Astrocyte (in vitro differentiated cells and primary cell): ENCODE data around the gene ADD1. TPM values are rescaled to one million over a fixed set of nuclear protein-coding genes. Genes with fewer than 3 reads are reported as not detected.

Source experiments
- DNase-seq: peaks from one replicate; pipeline ENCODE4 v3.0.0-alpha.2; 2010; ENCODE audit warnings: low read depth
- FAIRE-seq: peaks from 2 replicates; lab custom pipeline; 2011; peaks lifted over from hg19 to GRCh38; lab: Jason Lieb, UNC
- H2AFZ ChIP-seq: 2 replicates; pipeline ENCODE4 v1.6.0; 2012; ENCODE audit warnings: low read depth, low read length, inconsistent platforms
- H3K27ac ChIP-seq: 2 replicates; pipeline ENCODE4 v1.5.1; 2011; ENCODE audit warnings: low read depth, low read length, inconsistent platforms
- H3K27me3 ChIP-seq: 2 replicates; pipeline ENCODE4 v1.6.0; 2011; ENCODE audit warnings: low read length, inconsistent platforms; ENCODE audit not compliant: insufficient read depth
- H3K36me3 ChIP-seq: 2 replicates; pipeline ENCODE4 v1.5.1; 2011; ENCODE audit warnings: low read length, inconsistent platforms; ENCODE audit not compliant: insufficient read depth
- H3K4me1 ChIP-seq: 2 replicates; pipeline ENCODE4 v1.5.1; 2011; ENCODE audit warnings: low read length, inconsistent platforms; ENCODE audit not compliant: insufficient read depth
- H3K4me2 ChIP-seq: 2 replicates; pipeline ENCODE4 v1.6.0; 2012; ENCODE audit warnings: low read length, inconsistent platforms
- H3K4me3 ChIP-seq: 2 replicates; pipeline ENCODE4 v1.5.1; 2011; ENCODE audit warnings: low read depth, mild to moderate bottlenecking, low read length, inconsistent platforms; ENCODE audit not compliant: insufficient read depth
- H3K79me2 ChIP-seq: 2 replicates; pipeline ENCODE4 v1.6.0; 2012; ENCODE audit warnings: mild to moderate bottlenecking, low read length, inconsistent platforms; ENCODE audit not compliant: insufficient read depth
- H3K9ac ChIP-seq: 2 replicates; pipeline ENCODE4 v1.6.0; 2012; ENCODE audit warnings: mild to moderate bottlenecking, low read length, inconsistent platforms
- H3K9me3 ChIP-seq: 2 replicates; pipeline ENCODE4 v1.5.1; 2012; ENCODE audit warnings: low read depth, mild to moderate bottlenecking, low read length, inconsistent platforms; ENCODE audit not compliant: insufficient read depth
- H4K20me1 ChIP-seq: 2 replicates; pipeline ENCODE4 v1.6.0; 2012; ENCODE audit warnings: low read length, inconsistent platforms; ENCODE audit not compliant: insufficient read depth
- H3K27ac Mint-ChIP-seq: one replicate; pipeline ENCODE4 v1.8.0; 2021; ENCODE audit warnings: mild to moderate bottlenecking, mixed read lengths; ENCODE audit not compliant: unreplicated experiment
- H3K27me3 Mint-ChIP-seq: one replicate; pipeline ENCODE4 v1.8.0; 2021; ENCODE audit warnings: low read depth, mixed read lengths; ENCODE audit not compliant: unreplicated experiment
- H3K36me3 Mint-ChIP-seq: one replicate; pipeline ENCODE4 v1.8.0; 2021; ENCODE audit warnings: low read depth, mixed read lengths; ENCODE audit not compliant: unreplicated experiment
- H3K4me1 Mint-ChIP-seq: one replicate; pipeline ENCODE4 v1.8.0; 2021; ENCODE audit warnings: low read depth, mixed read lengths; ENCODE audit not compliant: unreplicated experiment
- H3K4me3 Mint-ChIP-seq: one replicate; pipeline ENCODE4 v1.8.0; 2021; ENCODE audit warnings: mild to moderate bottlenecking, moderate library complexity, mixed read lengths; ENCODE audit not compliant: unreplicated experiment
- H3K9me3 Mint-ChIP-seq: one replicate; pipeline ENCODE4 v1.8.0; 2021; ENCODE audit warnings: mild to moderate bottlenecking, mixed read lengths; ENCODE audit not compliant: unreplicated experiment
- EZH2 ChIP-seq: IDR thresholded peaks from 2 replicates; pipeline ENCODE4 v1.6.1; 2012; ENCODE audit warnings: mild to moderate bottlenecking, low read length, inconsistent platforms; ENCODE audit not compliant: insufficient read depth
- total RNA-seq: library from RNA; stranded (reverse); gene quantifications from 2 replicates; pipeline ENCODE4 v1.2.1, GENCODE V29; 2021
- TF ChIP-seq, protein P1 (sequence below): IDR thresholded peaks from 2 replicates; pipeline ENCODE4 v1.5.1; 2011; ENCODE audit warnings: low read depth, mild to moderate bottlenecking, inconsistent platforms, low read length, moderate library complexity; ENCODE audit not compliant: insufficient read depth

Gene ADD1
- total RNA-seq, 1 donor from 2014 or later, result 280 TPM

DNA sequence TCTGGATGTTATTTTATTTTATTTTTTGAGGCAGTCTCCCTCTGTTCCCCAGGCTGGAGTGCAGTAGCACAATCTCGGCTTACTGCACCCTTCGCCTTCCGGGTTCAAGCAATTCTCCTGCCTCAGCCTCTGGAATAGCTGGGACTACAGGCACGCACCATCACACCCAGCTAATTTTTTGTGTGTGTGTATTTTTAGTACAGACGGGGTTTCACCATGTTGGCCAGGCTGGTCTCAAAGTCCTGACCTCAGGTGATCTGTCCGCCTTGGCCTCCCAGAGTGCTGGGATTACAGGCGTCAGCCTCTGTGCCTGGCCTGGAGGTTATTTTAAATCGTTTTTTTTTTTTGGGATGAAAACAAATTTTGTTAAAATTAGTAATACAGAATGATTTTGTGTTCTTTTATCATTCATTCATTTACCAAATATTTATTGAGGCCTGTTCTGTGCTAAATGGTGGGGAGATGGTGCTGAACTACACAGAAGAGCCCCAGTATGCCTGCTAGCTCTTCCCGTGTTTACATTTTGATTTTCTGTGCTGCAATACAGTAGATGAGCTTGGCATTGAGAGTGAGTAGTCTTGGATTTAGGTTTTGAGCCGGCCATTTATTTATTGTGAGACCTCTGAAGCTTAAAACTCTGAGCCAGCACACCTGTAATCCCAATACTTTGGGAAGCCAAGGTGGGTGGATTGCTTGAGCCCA is 22.7 kb downstream of the ADD1 start:
- Histone ChIP-seq H2AFZ (no peak overlapping the region), H3K36me3 (no peaks in the 10 kb centered on the region), H3K4me2 (no peak overlapping the region), H4K20me1 (peaks cover 97% of the 10 kb centered on the region), H3K27me3 (no peaks in the 10 kb centered on the region), H3K4me3 (no peak overlapping the region), H3K9ac (no peak overlapping the region), H3K79me2 (peaks cover 98% of the 10 kb centered on the region), H3K4me1 (peaks cover 37% of the 10 kb centered on the region), H3K27ac (peak overlapping the region; percentile 23), H3K9me3 (no peaks in the 10 kb centered on the region)
- TF ChIP-seq, protein P1, sequence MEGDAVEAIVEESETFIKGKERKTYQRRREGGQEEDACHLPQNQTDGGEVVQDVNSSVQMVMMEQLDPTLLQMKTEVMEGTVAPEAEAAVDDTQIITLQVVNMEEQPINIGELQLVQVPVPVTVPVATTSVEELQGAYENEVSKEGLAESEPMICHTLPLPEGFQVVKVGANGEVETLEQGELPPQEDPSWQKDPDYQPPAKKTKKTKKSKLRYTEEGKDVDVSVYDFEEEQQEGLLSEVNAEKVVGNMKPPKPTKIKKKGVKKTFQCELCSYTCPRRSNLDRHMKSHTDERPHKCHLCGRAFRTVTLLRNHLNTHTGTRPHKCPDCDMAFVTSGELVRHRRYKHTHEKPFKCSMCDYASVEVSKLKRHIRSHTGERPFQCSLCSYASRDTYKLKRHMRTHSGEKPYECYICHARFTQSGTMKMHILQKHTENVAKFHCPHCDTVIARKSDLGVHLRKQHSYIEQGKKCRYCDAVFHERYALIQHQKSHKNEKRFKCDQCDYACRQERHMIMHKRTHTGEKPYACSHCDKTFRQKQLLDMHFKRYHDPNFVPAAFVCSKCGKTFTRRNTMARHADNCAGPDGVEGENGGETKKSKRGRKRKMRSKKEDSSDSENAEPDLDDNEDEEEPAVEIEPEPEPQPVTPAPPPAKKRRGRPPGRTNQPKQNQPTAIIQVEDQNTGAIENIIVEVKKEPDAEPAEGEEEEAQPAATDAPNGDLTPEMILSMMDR, result no peak
- TF ChIP-seq EZH2, result no peak
- H3K4me3 Mint-ChIP-seq, result no peak overlapping the region
- H3K27me3 Mint-ChIP-seq, result no peaks in the 10 kb centered on the region
- H3K36me3 Mint-ChIP-seq, result peaks cover 3% of the 10 kb centered on the region
- no peaks in the 10 kb centered on the region for H3K9me3 Mint-ChIP-seq
- no peak for FAIRE-seq
- no peak for DNase-seq
- peak overlapping the region; percentile 66 for H3K27ac Mint-ChIP-seq
- peaks cover 55% of the 10 kb centered on the region for H3K4me1 Mint-ChIP-seq

DNA sequence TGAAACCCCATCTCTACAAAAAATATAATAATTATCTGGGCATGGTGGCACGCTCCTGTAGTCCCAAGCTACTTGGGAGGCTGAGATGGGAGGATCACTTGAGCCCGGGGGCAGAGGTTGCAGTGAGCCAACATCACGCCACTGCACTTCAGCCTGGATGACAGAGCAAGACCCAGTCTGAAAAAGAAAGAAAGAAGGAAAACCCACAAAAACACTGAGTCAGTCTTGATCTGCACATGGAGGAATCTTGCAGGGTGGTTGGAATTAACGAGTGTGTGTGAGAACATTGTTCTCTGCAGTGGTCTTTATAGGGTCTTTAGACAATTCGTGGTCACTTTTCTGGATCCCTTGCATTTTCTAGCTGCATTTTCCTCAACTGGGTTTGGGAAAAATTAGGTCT is 23.2 kb downstream of the ADD1 start:
- Histone ChIP-seq H3K9ac (no peak overlapping the region), H3K4me3 (no peak overlapping the region), H3K27me3 (no peaks in the 10 kb centered on the region), H3K36me3 (no peaks in the 10 kb centered on the region), H2AFZ (no peak overlapping the region), H3K4me2 (peak overlapping the region; percentile 75), H3K79me2 (peaks cover 98% of the 10 kb centered on the region), H3K27ac (peak overlapping the region; percentile 23), H3K4me1 (peaks cover 35% of the 10 kb centered on the region), H4K20me1 (peaks cover 97% of the 10 kb centered on the region), H3K9me3 (no peaks in the 10 kb centered on the region)
- TF ChIP-seq EZH2, result no peak
- TF ChIP-seq, protein P1, result no peak
- H3K27me3 Mint-ChIP-seq, result no peaks in the 10 kb centered on the region
- H3K4me3 Mint-ChIP-seq, result no peak overlapping the region
- H3K4me1 Mint-ChIP-seq, result peaks cover 53% of the 10 kb centered on the region
- peak overlapping the region; percentile 66 for H3K27ac Mint-ChIP-seq
- FAIRE-seq (no peak), DNase-seq (peak; percentile 39)
- H3K36me3 Mint-ChIP-seq, result peaks cover 3% of the 10 kb centered on the region
- no peaks in the 10 kb centered on the region for H3K9me3 Mint-ChIP-seq
